NCI-H1092 (cell line): ENCODE data around the gene C4orf50.

Source experiments
- DNase-seq: peaks from one replicate; lab custom pipeline; 2025; lab: John Stamatoyannopoulos, UW

C4orf50 gene

GRCh38 chr4:5992828-5993321, 25.4 kb downstream of the C4orf50 start:
- DNase-seq, result peak; percentile 79

DNA sequence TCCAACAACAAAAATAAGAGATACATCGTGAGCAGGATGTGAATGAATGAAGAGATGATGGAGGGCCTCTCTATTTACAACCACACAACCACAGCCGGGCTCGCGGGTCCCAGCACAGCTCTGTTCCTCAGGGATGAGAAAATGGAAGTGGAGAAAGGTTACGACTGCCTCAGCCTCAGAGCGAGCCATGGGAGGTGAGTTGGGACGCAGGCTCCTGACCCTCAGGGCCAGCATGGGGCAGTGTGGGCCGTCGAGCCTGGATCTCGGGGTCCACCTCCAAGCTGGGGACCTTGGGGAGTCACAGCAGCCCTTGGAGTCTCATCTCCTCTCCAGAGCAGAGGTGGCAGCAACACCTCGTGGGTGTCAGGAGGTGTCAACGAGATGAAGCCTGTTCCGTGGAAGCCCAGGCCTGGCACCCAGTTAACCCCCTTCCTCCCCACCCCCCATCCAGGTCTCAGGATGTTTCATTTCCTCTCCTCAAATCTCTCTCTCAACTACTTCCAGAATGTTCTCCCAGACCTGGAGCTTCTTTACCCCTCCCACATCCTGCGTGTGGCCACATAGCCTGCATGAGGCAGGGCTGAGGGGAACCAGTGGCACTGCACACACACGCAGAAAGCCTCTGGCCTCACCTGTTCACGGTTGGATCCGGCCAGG, 25.9 kb downstream of the C4orf50 start:
- DNase-seq, result no peak

DNA sequence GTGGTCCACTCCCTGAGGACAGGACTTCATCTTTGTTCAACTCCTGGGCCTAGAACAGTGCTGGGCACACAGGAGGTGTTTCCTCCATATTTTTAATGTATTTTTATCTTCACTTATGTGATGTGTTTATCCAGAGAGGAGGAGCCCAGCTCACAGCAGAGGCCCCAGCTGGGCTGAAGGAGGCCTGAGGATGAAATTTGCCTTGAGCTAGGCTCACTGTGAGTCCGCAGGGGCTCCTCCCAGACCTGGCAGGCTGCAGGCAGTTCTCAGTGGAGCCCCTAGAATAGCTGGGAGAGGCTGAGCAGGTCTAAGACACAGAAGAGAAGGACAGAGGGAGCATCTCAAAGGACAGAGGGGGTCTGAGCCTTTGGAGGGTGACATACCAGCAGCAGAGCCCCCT, 26.8 kb downstream of the C4orf50 start:
- no peak for DNase-seq

- no peak for DNase-seq
Observed at GRCh38 chr4:5990446-5991160, 27.6 kb downstream of the C4orf50 start.

- no peak for DNase-seq
Observed at GRCh38 chr4:5989236-5990225, 28.7 kb downstream of the C4orf50 start.

DNA sequence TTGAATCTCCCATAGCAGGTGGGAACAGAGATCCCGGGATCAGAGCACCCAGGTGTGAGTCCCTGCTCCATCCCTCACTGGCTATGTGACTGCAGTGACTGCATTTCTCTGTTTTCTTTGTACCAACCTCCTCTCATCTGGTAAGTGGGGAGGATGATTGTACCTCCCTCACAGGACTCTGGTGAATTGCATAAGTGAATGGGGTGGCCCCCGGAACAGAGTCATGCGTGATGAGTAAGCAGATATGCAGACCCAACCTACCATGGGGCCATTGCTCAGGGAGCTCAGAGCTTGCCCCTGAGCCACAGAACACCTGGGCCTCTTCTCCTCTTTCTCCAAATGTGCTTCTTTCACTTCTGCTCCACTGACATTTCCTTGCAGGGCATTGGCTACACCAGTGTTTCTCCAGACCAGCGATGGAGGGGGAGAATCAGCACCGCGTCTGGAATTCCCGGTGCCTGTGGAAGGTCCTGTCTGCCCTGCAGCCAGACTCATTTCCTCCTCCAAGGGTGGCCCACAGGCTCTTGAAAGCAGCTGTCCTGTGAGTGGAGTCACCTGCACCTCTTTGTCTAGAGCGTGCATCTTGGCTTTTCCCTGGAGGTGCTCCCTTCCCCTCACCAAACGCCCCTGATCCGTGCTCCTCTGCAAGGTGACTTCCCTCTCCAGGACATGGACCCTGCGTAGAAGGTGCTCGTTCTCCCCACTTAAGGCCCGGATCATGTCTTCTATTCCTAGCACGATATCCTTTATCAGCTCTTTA, 30.0 kb downstream of the C4orf50 start:
- DNase-seq, result no peak

GRCh38 chr4:5984843-5985242, 33.4 kb downstream of the C4orf50 start:
- no peak for DNase-seq

- no peak for DNase-seq
Observed at GRCh38 chr4:5982156-5982973, 35.9 kb downstream of the C4orf50 start.

- DNase-seq, result no peak
Observed at GRCh38 chr4:5980436-5981155, 37.6 kb downstream of the C4orf50 start.

DNA sequence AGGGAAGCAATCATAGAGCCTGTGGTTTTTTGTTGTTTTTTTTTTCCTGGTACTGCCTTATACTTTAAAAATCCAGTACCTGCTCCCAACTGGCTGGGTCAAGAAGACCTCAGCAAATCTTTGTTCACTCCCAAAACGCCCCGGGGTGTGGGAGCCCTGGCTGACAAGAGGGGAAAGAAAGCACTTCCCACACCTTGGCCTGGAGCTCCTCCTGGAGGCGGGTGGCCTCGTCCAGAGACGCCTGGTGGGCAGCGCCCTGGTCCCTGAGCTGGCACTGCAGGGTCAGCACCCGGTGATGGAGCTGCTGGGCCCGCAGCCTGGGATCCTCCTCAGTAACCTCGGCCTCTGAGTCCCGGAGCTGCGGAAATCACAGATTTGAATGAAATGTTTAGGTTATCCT, 38.2 kb downstream of the C4orf50 start:
- peak; percentile 51 for DNase-seq

- no peak for DNase-seq
Observed at GRCh38 chr4:5976921-5977320, 41.3 kb downstream of the C4orf50 start.

DNA sequence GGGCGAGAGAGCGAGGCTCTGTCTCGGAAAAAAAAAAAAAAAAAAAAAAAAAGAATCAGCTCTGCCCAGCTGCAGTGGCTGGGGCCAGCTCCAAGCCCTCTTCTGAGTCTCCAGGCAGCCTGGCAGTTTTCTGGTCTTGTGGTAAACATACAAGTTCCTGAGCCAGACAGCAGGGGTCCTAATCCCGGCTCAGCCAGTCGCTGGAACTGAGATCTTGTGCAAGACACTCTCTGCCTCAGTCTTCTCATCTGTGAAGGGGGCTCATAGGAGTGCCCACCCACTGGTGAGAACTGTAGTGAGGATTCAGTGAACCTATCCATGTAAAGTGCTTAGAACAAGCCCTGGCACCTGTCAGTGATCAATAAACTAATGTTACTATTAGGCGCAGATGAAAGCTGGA, 41.8 kb downstream of the C4orf50 start:
- DNase-seq, result no peak

- no peak for DNase-seq
Observed at GRCh38 chr4:5974321-5974720, 43.9 kb downstream of the C4orf50 start.

DNA sequence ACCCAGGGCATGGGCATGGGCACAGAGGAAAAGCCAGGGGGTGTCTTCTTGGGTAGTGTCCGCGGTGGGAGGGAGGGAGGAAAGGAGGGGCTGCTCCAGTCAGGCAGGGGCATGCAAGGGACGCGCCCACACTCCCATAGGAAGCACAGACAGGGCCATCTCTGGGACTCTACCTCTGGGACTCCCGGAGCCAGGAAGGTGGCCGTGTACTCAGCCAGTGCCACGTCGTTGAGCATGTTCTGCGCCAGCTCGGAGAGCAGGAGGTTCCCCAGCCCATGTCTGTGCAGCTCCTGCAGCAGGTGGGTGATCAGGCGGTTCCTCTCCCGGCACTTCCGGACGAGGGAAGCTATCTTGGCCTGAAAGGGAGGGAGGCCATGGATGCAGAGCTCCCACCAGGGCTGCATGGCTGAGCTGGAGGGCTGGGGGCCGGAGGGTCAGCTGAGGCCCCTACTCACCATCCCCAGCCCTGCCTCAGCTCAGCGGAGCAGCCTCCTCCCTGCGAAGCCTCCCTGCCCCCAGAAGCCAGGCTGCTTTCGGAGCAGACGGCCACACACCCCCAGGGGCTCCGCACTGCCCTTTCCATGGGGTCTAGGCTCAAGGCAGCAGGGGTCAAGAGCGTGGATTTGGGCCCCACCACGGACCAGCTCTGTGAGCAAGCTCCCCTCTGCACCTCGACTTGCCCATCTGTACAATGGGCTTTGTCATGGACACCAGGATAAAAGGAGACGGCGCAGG, 44.6 kb downstream of the C4orf50 start:
- DNase-seq, result no peak

DNA sequence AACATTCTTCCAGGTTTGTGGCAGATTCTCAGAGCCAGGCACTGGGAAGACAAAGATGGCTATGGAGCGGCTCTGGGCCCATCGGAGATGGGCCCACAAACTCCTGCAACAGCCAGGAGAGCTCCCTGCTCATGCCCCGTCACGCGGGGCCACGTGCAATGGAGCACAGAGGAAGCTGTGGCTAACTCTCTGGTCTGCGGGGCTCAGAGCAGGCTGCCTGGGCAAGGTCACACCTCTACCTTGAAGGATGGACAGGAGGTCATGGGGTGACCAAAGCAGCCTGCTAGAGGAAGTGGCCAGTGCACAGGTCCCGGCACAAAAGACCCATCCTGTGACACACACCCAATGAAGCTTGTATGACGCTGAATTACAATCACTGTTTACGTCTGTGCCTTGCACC, 45.2 kb downstream of the C4orf50 start:
- DNase-seq, result no peak

DNA sequence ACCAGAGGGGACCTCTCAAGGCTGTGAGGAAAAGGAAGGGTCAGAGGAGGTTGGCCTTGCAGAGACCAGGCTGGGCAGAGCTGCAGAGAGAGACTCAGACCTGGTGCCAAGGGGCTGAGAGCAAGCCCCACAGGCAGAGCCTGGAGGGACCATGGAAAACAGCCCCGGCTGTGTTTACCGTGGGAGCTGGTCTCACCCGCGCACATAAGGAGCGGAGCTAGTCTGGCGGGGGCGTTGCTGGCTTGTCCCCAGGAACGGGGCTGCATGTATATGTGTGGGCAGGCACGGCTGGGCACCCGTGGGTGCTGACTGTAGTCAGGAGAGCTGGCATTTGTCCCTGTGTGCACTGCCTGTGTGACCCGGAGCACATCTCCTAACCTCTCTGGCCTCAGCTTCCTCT, 45.7 kb downstream of the C4orf50 start:
- no peak for DNase-seq

GRCh38 chr4:5971078-5971450, 47.2 kb downstream of the C4orf50 start:
- DNase-seq, result no peak

DNA sequence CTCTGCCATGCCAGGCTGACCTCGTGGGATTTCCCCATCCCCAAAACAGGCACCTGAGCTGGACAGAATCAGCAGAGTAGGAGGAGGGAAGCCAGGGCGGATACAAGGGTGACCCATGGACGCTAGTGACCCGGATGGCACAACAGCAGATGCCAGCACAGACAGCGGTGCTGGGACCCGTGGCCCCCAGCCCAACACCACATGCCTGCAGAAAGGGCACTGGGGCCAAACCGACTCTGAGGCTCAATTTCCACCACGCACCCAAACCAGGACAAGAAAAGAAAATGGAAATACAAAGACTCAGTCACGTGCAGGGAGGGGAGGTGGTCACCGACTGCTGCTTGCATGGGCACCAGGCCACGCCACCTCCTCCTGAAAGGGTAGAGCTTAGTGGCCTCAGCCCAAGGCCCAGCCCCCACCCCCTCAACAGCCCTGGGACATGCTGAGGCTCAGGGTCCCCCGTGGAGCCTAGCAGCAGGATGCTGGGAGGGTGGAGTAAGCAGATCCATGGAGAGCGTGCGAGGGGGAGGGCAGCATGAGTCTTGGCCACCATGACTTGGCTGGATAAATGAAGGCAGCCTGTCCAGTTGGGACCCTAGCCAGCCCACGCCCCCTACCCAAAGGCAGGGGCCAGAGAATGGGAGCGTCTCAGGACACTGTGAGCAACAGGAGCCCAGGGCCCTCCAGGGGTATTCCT, 47.7 kb downstream of the C4orf50 start:
- DNase-seq, result no peak

DNA sequence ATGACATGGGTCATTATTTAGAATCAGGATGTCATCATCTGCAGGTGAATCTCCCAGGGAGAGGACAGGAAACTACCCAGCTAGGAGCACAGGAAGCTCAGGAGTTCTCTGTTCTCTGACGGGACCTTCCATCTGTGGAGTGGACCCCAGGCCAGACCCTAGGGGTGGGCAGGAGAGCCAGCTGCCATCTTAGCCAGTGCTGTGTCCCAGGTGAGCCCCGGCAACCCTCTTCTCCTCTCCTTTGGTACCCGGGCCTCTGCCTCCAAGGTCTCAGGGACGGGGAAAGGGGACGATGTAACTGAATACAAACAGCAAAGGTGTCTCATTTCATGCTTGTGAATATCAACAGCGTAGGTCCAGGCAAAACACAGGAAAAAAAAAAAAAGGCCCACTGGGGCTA, 48.5 kb downstream of the C4orf50 start:
- DNase-seq, result no peak
